Activated naive CD8-positive, alpha-beta T cell treated with anti-CD3 and anti-CD28 coated beads, Interleukin-2, amount 50 U/mL, for 24 hours (primary cell): ENCODE measurements around the gene FYTTD1.
A peak's percentile ranks its signal among the peaks of the same experiment; 100 is the strongest.

Source experiments
- ATAC-seq: fragments of 150-1000 bp; cut with Tn5 transposase; one replicate; pipeline ENCODE4 v1.10.0; 2021
- DNase-seq: peaks from one replicate; pipeline ENCODE4 v3.0.0; 2021
- H3K27ac Mint-ChIP-seq: one replicate; pipeline ENCODE4 v1.8.0; 2021; ENCODE audit warnings: mild to moderate bottlenecking, mixed read lengths
- H3K27me3 Mint-ChIP-seq: one replicate; pipeline ENCODE4 v1.8.0; 2021; ENCODE audit warnings: mixed read lengths
- H3K36me3 Mint-ChIP-seq: one replicate; pipeline ENCODE4 v1.8.0; 2021; ENCODE audit warnings: low read depth, mixed read lengths
- H3K4me1 Mint-ChIP-seq: one replicate; pipeline ENCODE4 v1.8.0; 2021; ENCODE audit warnings: mixed read lengths
- H3K4me3 Mint-ChIP-seq: one replicate; pipeline ENCODE4 v1.8.0; 2021; ENCODE audit warnings: mild to moderate bottlenecking, moderate library complexity, mixed read lengths
- H3K9me3 Mint-ChIP-seq: one replicate; pipeline ENCODE4 v1.8.0; 2021; ENCODE audit warnings: mixed read lengths

Gene FYTTD1

DNA sequence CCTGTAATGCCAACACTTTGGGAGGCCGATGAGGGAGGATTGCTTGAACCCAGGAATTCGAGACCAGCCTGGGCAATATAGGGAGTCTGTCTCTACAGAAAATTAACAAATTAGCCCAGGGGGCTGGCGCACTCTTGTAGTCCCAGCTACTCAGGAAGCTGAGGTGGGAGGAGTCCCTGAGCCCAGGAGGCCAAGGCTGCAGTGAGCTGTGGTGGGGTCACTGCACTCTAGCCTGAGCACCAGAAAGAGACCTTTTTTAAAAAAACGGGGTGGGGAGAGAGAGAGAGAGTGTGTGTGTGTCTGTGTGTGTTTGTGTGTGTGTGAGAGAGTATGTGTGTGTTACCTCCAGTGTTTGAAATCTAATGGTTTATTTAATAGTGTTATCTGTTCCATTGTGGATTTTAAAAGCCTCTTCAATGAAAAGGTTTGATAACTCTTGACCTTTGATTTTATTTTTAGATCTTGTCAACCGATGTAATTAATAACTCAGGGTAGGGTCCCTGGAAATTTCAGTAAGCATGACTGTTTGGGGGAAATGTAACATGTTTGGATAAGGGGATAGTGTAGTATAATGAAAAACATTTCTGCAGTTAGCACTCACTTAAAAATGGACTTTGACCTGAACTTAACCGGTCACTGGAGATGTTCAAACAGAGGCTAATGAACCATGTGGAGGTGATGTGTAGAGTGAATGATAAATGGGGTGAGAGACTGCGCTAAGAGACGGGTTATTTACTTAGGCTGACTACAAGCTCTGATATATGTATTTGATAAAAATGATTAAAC, 71.1 kb downstream of the FYTTD1 start:
- DNase-seq = no peak
- Mint-ChIP-seq H3K4me3 (no peak overlapping the region), H3K36me3 (peaks cover 14% of the 10 kb centered on the region), H3K9me3 (no peaks in the 10 kb centered on the region), H3K4me1 (peaks cover 4% of the 10 kb centered on the region), H3K27me3 (no peaks in the 10 kb centered on the region), H3K27ac (peak overlapping the region; percentile 8)
- ATAC-seq = no peak

DNA sequence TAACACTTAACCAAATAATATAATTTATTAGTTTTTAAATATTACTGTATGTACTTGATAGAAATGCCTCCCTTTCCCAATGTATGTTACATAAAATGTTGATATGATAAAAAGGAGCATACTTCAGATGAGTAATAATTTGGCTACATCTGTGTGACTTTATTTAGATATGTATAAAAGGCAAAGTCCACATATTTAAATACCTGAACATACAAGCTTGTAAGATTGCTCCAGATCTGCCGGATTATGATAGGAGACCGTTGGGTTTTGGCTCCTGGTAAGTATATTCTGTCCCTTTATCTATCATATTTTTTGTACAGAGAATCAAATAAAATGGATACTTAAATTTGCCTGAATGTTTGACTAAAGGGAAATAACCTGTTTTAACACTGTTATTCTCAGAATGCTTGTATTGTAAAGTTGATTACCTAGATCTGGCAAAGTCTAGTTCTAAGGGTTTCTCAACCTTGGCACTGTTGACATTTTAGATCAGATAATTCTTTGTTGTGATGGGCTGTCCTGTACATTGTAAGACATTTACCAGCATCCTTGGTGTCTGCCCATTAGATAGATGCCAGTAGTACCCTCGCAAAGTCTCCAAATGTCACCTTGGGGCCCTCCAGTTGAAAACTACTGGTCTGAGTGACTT, 79.8 kb downstream of the FYTTD1 start:
- DNase-seq (no peak), ATAC-seq (no peak)
- Mint-ChIP-seq H3K4me1 (no peaks in the 10 kb centered on the region), H3K27ac (no peak overlapping the region), H3K36me3 (peaks cover 31% of the 10 kb centered on the region), H3K9me3 (no peaks in the 10 kb centered on the region), H3K27me3 (no peaks in the 10 kb centered on the region), H3K4me3 (no peak overlapping the region)

DNA sequence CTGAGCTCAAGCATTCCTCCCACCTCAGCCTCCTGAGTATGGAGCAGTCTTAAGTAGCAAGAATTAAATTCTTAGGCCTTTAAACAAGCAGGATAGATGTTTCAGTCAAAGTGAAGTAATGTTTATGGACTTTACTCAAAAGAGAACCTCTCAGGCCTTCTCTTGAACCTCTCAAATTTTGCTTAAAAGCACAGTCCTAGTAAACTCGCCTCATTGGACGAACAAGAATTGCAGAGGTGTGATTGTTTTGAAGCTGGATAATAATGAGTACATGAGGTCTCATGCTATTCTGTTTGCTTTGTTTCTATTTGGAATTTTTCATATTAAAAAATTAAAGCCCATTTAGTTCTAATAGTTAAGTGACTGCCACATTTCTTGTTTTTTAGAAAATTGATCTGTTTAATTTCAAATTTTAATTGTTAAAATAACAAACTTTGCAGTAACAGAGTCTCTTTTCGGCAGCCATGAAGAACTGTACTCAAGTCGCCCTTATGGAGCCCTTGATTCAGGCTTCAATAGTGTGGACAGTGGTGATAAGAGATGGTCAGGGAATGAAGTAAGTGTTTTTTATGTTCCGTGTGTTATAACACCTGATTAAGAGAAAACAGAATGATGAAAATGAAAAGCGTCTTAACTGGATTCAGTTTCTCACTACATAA, 80.8 kb downstream of the FYTTD1 start:
- Mint-ChIP-seq H3K4me3 (no peak overlapping the region), H3K27me3 (no peaks in the 10 kb centered on the region), H3K9me3 (no peaks in the 10 kb centered on the region), H3K4me1 (peaks cover under 1% of the 10 kb centered on the region), H3K36me3 (peaks cover 28% of the 10 kb centered on the region), H3K27ac (no peak overlapping the region)
- no peak for ATAC-seq
- no peak for DNase-seq

DNA sequence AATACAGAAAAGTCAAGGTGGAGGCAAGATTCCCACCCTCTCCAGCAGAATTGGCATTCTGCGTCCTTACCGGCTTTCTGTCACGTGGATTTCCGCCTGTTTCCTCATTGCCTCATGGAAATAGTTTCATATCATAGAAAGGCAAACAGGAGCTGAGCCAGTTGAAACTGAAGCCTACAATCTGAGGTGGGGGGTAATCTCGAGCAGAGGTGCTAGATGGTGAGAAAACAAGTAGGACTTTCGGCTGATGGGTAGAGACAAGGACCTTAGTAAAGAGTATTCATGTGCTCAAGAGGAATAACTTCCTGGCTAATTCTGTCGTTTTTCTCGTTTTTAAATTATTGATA, 81.3 kb downstream of the FYTTD1 start:
- DNase-seq = no peak
- no peaks in the 10 kb centered on the region for H3K9me3 Mint-ChIP-seq
- H3K4me3 Mint-ChIP-seq = no peak overlapping the region
- peaks cover 32% of the 10 kb centered on the region for H3K36me3 Mint-ChIP-seq
- peaks cover 4% of the 10 kb centered on the region for H3K4me1 Mint-ChIP-seq
- ATAC-seq = no peak
- no peak overlapping the region for H3K27ac Mint-ChIP-seq
- no peaks in the 10 kb centered on the region for H3K27me3 Mint-ChIP-seq

DNA sequence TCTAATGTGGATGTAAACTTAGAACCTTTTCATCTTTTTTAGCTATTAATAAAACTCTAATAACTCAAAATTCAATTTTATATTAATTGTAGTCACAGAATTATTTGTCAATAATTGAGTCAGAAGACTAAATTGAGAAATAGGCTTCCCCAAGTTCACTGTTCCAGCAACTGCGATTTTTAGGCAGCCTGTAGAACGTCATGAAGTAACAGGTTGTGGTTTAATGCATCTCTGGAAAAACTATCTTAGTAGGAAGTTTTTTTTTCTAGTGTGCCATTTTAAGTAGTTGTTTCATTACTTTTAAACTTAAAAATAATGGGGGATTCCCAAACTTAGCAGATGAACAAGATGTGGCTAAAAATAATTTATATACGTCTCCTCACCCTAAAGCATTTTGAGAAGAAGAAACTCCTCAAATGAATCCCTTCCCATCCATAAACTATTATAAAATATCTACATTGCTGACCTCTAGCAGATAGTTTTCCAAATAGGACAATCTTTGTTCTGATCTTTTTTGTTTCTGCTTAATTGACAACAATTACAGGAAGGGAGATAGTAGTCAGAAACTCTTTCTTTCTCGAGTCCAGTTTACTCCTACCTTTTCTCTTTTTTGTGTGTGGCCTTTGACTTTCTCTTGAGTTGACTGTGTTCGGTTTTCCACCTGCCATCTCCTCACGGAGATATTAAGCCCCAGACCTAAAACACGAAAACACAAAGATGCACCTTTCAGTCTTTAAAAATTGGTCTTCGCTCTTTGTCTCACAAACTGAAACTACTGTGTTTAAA, 84.4 kb downstream of the FYTTD1 start:
- Mint-ChIP-seq H3K9me3 (no peaks in the 10 kb centered on the region), H3K27me3 (no peaks in the 10 kb centered on the region), H3K27ac (peak overlapping the region; percentile 41), H3K4me3 (no peak overlapping the region), H3K4me1 (peaks cover 4% of the 10 kb centered on the region), H3K36me3 (peaks cover 34% of the 10 kb centered on the region)
- no peak for DNase-seq
- ATAC-seq = no peak

DNA sequence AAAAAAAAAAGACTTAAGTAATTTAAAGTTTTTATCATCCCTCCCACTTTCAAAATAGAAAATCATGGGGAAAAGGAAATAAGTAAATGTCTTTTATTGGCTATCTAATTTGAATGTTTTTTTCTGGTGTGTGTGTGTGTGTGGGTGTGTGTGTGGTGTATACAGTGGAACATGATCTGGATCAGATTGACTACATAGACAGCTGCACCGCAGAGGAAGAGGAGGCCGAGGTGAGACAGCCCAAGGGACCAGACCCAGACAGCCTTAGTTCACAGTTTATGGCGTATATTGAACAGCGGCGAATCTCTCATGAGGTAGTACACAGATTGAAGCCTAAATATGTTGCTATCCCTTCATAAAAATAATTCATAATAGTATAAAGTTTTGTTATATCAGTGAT, 85.8 kb downstream of the FYTTD1 start:
- no peak overlapping the region for H3K27ac Mint-ChIP-seq
- H3K27me3 Mint-ChIP-seq = no peaks in the 10 kb centered on the region
- H3K4me3 Mint-ChIP-seq = no peak overlapping the region
- H3K9me3 Mint-ChIP-seq = no peaks in the 10 kb centered on the region
- peaks cover 36% of the 10 kb centered on the region for H3K36me3 Mint-ChIP-seq
- DNase-seq (no peak), ATAC-seq (no peak)
- peaks cover 4% of the 10 kb centered on the region for H3K4me1 Mint-ChIP-seq

DNA sequence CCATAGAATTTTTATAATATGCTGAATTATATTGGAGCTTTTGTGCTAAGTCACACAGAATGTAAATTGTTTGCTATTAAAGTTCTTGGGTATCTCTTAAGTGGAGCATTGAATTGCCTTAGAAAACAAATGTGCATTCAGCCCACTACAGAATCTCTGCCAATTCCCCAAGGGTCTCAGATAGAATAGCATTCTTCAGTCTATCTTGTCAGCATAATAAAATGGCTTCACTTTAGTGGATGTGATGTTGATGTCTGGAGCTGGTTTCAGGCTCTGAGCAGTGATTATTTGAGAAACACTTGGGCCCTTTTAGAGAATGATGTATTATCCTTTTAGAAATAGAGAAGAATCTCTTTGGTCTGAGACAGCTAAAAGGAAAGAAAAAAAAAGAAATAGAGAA, 86.6 kb downstream of the FYTTD1 start:
- no peak for ATAC-seq
- Mint-ChIP-seq H3K4me1 (peaks cover 4% of the 10 kb centered on the region), H3K36me3 (peaks cover 39% of the 10 kb centered on the region), H3K27ac (no peak overlapping the region), H3K4me3 (no peak overlapping the region), H3K27me3 (no peaks in the 10 kb centered on the region), H3K9me3 (no peaks in the 10 kb centered on the region)
- DNase-seq = no peak
